Measurements from ENCODE around the gene KPNA1. TPM values are rescaled to one million over a fixed set of nuclear protein-coding genes. Genes with fewer than 3 reads are reported as not detected.

The KPNA1 gene
- total and polyA plus RNA-seq, 11 donors: 13.5 to 127 (median 72.1) TPM

DNA sequence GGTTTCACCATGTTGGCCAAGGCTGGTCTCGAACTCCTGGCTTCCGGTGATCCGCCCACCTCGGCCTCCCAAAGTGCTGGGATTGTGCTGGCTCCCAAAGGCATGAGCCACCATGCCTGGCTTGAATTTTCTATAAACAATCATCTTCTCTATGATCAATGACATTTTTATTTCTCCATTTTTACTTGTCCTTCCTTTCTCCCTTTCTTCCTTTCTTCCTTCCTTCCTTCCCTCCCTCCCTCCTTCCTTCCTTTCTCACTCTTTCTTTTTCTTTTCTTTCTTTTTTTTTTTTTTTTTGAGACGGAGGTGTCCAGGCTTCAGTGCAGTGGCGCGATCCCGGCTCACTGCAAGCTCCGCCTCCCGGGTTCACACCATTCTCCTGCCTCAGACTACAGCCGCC, 8.6 kb upstream of the KPNA1 start:
- Histone ChIP-seq H3K27me3 (no peaks in the 10 kb centered on the region), H3K36me3 (peaks cover 0 to 24% (median 13%) of the 10 kb centered on the region in 9 donors), H3K27ac (no peak overlapping the region), H3K4me1 (no peaks in the 10 kb centered on the region), H3K4me3 (no peak overlapping the region), H3K9me3 (no peaks in the 10 kb centered on the region)
- DNase-seq (no peak), ATAC-seq (no peak)
- WGBS, 4 donors: 88 to 95% (median 91%) methylated on average over 11 of the region's 11 CpGs
- TF ChIP-seq POLR2A (IDR thresholded peaks at IDR 0.05): no peak
- TF ChIP-seq CTCF (IDR thresholded peaks at IDR 0.05): no peak
- intact Hi-C loops (cut with DNase I): no loop called here

DNA sequence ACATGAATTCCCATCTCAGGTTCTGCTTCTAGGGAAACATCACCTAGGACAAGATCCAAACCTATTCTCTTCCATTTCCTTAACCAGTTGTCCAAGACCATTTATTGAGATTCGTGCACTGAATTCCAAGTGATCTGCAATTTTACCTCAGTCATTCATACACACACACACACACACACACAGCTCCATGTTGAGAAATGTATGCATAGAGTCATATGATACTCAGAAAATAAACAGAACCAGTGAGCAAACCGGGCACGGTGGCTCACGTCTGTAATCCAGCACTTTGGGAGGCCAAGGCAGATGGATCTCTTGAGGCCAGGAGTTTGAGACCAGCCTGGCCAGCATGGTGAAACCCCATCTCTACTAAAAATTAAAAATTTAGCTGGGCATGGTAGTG, 6.1 kb upstream of the KPNA1 start:
- DNase-seq (no peak), ATAC-seq (no peak)
- H3K27me3 ChIP-seq: no peaks in the 10 kb centered on the region
- no peak overlapping the region for H3K4me3 ChIP-seq
- intact Hi-C loops (cut with DNase I): no loop called here
- no peak overlapping the region for H3K27ac ChIP-seq
- 90 to 95% (median 93%) methylated on average over 4 of the region's 4 CpGs for WGBS, 4 donors
- H3K36me3 ChIP-seq: peaks cover 0 to 2% (median 0%) of the 10 kb centered on the region in 9 donors
- TF ChIP-seq CTCF (IDR thresholded peaks at IDR 0.05) (no peak), POLR2A (IDR thresholded peaks at IDR 0.05) (no peak)
- H3K4me1 ChIP-seq: no peaks in the 10 kb centered on the region
- H3K9me3 ChIP-seq: no peaks in the 10 kb centered on the region

DNA sequence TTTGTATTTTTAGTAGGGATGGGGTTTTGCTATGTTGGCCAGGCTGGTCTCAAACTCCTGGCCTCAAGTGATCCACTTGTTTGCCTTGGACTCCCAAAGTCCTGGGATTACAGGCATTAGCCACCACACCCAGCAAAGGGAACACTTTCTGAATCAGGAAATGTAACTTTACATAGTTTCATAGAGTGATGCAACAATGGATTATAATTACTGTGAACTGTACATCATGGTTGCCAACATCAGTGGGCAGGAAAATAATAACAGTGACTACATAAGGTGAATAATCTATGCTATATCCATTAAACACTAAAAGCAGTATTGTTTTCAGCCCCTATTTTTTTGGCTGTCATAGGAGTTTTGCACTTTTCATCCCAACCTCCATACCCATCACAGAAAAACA, 5.0 kb upstream of the KPNA1 start:
- intact Hi-C loops (cut with DNase I): loop anchor here in 1 of 10 donors (10.0 kb wide), 1 partner anchor 65 kb away; no protein-coding TSS in a partner anchor
- H3K4me3 ChIP-seq: no peak overlapping the region
- ATAC-seq: no peak
- no peak for TF ChIP-seq CTCF (IDR thresholded peaks at IDR 0.05)
- TF ChIP-seq POLR2A (IDR thresholded peaks at IDR 0.05): no peak
- no peak for DNase-seq
- H3K27ac ChIP-seq: no peak overlapping the region
- H3K4me1 ChIP-seq: peaks cover 0 to 4% (median 0%) of the 10 kb centered on the region in 12 donors
- H3K36me3 ChIP-seq: no peaks in the 10 kb centered on the region
- H3K27me3 ChIP-seq: no peaks in the 10 kb centered on the region
- H3K9me3 ChIP-seq: no peaks in the 10 kb centered on the region

- H3K9me3 ChIP-seq: no peaks in the 10 kb centered on the region
- H3K4me1 ChIP-seq: peaks cover 0 to 24% (median 18%) of the 10 kb centered on the region in 12 donors
- intact Hi-C loops (cut with DNase I): loop anchor here in 1 of 10 donors (10.0 kb wide), 1 partner anchor 62 kb away; no protein-coding TSS in a partner anchor
- H3K27ac ChIP-seq: no peak overlapping the region
- TF ChIP-seq CTCF (IDR thresholded peaks at IDR 0.05) (no peak), POLR2A (IDR thresholded peaks at IDR 0.05) (no peak)
- no peak for DNase-seq
- no peak for ATAC-seq
- H3K36me3 ChIP-seq: no peaks in the 10 kb centered on the region
- 88 to 92% (median 91%) methylated on average over 6 of the region's 6 CpGs for WGBS, 4 donors
- H3K4me3 ChIP-seq: no peak overlapping the region
- H3K27me3 ChIP-seq: no peaks in the 10 kb centered on the region
These were observed 2.2 kb upstream of the KPNA1 start for GRCh38 chr3:122516846-122517360.

All from heart left ventricle (tissue), 16 donors.